ENCODE measurements around the gene MAT2B.

The MAT2B gene

DNA sequence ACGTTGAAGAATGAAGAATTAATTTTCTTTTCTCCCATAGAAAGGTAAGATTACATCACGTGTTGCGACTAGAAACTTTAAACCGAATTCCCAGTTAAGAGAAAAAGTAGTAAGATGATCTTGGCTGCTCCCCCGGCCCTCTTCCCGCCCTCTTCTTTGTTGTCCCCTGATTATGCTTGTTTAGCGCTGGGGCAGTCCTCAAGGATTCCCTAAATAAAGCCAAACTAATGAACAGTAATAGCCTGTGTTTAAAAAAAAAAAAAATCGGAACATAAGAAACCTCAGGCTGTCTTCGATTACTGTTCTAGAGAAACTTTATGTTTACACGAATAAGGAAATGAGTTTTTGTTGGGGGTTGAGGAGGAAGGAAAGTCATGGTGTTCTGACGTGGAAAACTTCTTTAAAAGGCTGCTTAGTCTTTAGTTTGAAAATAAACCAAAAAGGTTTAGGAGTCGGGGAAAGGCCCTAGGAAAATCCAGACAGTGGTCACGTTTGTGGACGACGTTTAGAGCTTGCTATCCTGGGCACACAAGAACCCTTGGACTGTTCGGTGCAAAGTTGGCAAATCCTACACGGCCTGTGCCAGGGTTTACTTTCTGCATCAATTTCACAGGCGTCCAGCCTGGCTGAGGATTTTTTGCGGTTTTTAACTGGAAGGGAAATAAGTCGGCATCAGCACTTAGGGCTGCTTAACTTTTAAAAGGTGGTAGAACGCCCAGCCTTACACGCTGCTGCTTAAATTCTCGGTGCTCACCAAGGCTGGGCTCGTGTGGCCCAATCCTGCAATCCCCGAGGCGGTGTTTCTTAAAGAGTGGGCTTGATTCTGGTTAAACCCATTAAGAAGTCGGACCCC lies 1.1 kb upstream of the MAT2B start:
- Histone ChIP-seq H3K4me1 (ENCODE audit: control insufficient read depth in 1 of 2, insufficient read depth in 2 of 2, low read length in 2 of 2) (peaks cover 9 to 24% of the 10 kb centered on the region in 2 donors), H3K27ac (ENCODE audit: low read length) (peak overlapping the region; percentile 100), H3K36me3 (ENCODE audit: control insufficient read depth in 1 of 2, insufficient read depth in 2 of 2, low read length in 2 of 2) (peaks cover 0 to 4% of the 10 kb centered on the region in 2 donors), H3K4me3 (ENCODE audit: low read depth in 1 of 2, low read length in 2 of 2) (peak overlapping the region; percentile 73 to 100), H3K27me3 (ENCODE audit: low read depth, low read length) (no peaks in the 10 kb centered on the region), H3K9me3 (ENCODE audit: control insufficient read depth in 1 of 2, low read length in 2 of 2) (no peaks in the 10 kb centered on the region)

- peaks cover 15 to 26% of the 10 kb centered on the region in 2 donors for H3K4me1 ChIP-seq (ENCODE audit: control insufficient read depth in 1 of 2, insufficient read depth in 2 of 2, low read length in 2 of 2)
- no peaks in the 10 kb centered on the region for H3K27me3 ChIP-seq (ENCODE audit: low read depth, low read length)
- peak overlapping the region; percentile 73 to 100 for H3K4me3 ChIP-seq (ENCODE audit: low read depth in 1 of 2, low read length in 2 of 2)
- no peaks in the 10 kb centered on the region for H3K9me3 ChIP-seq (ENCODE audit: control insufficient read depth in 1 of 2, low read length in 2 of 2)
- peak overlapping the region; percentile 100 for H3K27ac ChIP-seq (ENCODE audit: low read length)
- peaks cover 0 to 4% of the 10 kb centered on the region in 2 donors for H3K36me3 ChIP-seq (ENCODE audit: control insufficient read depth in 1 of 2, insufficient read depth in 2 of 2, low read length in 2 of 2)
Measured at GRCh38 chr5:163505049-163505367, 411 bp upstream of the MAT2B start.

- Histone ChIP-seq H3K27ac (ENCODE audit: low read length) (peak overlapping the region; percentile 100), H3K4me1 (ENCODE audit: control insufficient read depth in 1 of 2, insufficient read depth in 2 of 2, low read length in 2 of 2) (peaks cover 15 to 26% of the 10 kb centered on the region in 2 donors), H3K27me3 (ENCODE audit: low read depth, low read length) (no peaks in the 10 kb centered on the region)
Measured at GRCh38 chr5:163506095-163506457, 657 bp downstream of the MAT2B start.

DNA sequence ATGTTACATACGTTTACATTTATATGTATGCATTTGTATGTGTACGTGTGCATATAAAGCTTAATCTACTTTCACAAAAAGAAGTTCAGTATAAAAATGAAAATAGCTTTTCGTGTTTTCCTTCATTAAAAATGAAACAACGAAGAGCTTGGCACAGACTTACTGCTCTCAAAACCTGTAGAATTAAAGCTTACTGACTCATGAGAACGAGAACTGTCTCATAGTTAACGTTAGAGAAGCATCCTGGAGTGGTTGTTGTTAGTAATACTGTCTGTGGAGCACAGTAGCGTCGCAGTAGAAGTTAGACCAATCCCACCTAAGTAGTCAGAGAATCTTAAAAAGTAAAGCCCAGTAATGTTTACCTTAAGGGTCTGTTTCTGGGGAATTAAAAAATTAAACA lies 1.3 kb downstream of the MAT2B start:
- Histone ChIP-seq H3K4me3 (ENCODE audit: low read depth in 1 of 2, low read length in 2 of 2) (peak overlapping the region; percentile 73 to 100), H3K27me3 (ENCODE audit: low read depth, low read length) (no peaks in the 10 kb centered on the region), H3K27ac (ENCODE audit: low read length) (peak overlapping the region; percentile 100), H3K4me1 (ENCODE audit: control insufficient read depth in 1 of 2, insufficient read depth in 2 of 2, low read length in 2 of 2) (peaks cover 15 to 26% of the 10 kb centered on the region in 2 donors), H3K9me3 (ENCODE audit: control insufficient read depth in 1 of 2, low read length in 2 of 2) (no peaks in the 10 kb centered on the region), H3K36me3 (ENCODE audit: control insufficient read depth in 1 of 2, insufficient read depth in 2 of 2, low read length in 2 of 2) (peaks cover 0 to 4% of the 10 kb centered on the region in 2 donors)

More at GRCh38 chr5:163506095-163506457, 657 bp downstream of the MAT2B start:
- Histone ChIP-seq H3K4me3 (ENCODE audit: low read depth in 1 of 2, low read length in 2 of 2) (peak overlapping the region; percentile 73 to 100), H3K9me3 (ENCODE audit: control insufficient read depth in 1 of 2, low read length in 2 of 2) (no peaks in the 10 kb centered on the region), H3K36me3 (ENCODE audit: control insufficient read depth in 1 of 2, insufficient read depth in 2 of 2, low read length in 2 of 2) (peaks cover 0 to 4% of the 10 kb centered on the region in 2 donors)

GRCh38 chr5:163508753-163509152 lies 3.3 kb downstream of the MAT2B start:
- Histone ChIP-seq H3K4me1 (ENCODE audit: control insufficient read depth in 1 of 2, insufficient read depth in 2 of 2, low read length in 2 of 2) (peaks cover 15 to 34% of the 10 kb centered on the region in 2 donors), H3K27me3 (ENCODE audit: low read depth, low read length) (no peaks in the 10 kb centered on the region), H3K9me3 (ENCODE audit: control insufficient read depth in 1 of 2, low read length in 2 of 2) (no peaks in the 10 kb centered on the region), H3K36me3 (ENCODE audit: control insufficient read depth in 1 of 2, insufficient read depth in 2 of 2, low read length in 2 of 2) (peaks cover 10 to 14% of the 10 kb centered on the region in 2 donors), H3K4me3 (ENCODE audit: low read depth in 1 of 2, low read length in 2 of 2) (peak overlapping the region; percentile 36 to 45), H3K27ac (ENCODE audit: low read length) (peak overlapping the region; percentile 100)

GRCh38 chr5:163509291-163509951 lies 4.0 kb downstream of the MAT2B start:
- H3K27me3 ChIP-seq (ENCODE audit: low read depth, low read length), result no peaks in the 10 kb centered on the region
- peak overlapping the region; percentile 36 to 45 for H3K4me3 ChIP-seq (ENCODE audit: low read depth in 1 of 2, low read length in 2 of 2)
- H3K27ac ChIP-seq (ENCODE audit: low read length), result peak overlapping the region; percentile 100
- peaks cover 15 to 34% of the 10 kb centered on the region in 2 donors for H3K4me1 ChIP-seq (ENCODE audit: control insufficient read depth in 1 of 2, insufficient read depth in 2 of 2, low read length in 2 of 2)
- no peaks in the 10 kb centered on the region for H3K9me3 ChIP-seq (ENCODE audit: control insufficient read depth in 1 of 2, low read length in 2 of 2)
- peaks cover 11 to 17% of the 10 kb centered on the region in 2 donors for H3K36me3 ChIP-seq (ENCODE audit: control insufficient read depth in 1 of 2, insufficient read depth in 2 of 2, low read length in 2 of 2)

- Histone ChIP-seq H3K9me3 (ENCODE audit: control insufficient read depth in 1 of 2, low read length in 2 of 2) (no peaks in the 10 kb centered on the region), H3K4me1 (ENCODE audit: control insufficient read depth in 1 of 2, insufficient read depth in 2 of 2, low read length in 2 of 2) (peaks cover 15 to 32% of the 10 kb centered on the region in 2 donors), H3K36me3 (ENCODE audit: control insufficient read depth in 1 of 2, insufficient read depth in 2 of 2, low read length in 2 of 2) (peaks cover 32 to 36% of the 10 kb centered on the region in 2 donors), H3K27me3 (ENCODE audit: low read depth, low read length) (no peaks in the 10 kb centered on the region), H3K4me3 (ENCODE audit: low read depth in 1 of 2, low read length in 2 of 2) (no peak overlapping the region), H3K27ac (ENCODE audit: low read length) (no peak overlapping the region)
Measured at GRCh38 chr5:163512526-163512925, 7.1 kb downstream of the MAT2B start.

DNA sequence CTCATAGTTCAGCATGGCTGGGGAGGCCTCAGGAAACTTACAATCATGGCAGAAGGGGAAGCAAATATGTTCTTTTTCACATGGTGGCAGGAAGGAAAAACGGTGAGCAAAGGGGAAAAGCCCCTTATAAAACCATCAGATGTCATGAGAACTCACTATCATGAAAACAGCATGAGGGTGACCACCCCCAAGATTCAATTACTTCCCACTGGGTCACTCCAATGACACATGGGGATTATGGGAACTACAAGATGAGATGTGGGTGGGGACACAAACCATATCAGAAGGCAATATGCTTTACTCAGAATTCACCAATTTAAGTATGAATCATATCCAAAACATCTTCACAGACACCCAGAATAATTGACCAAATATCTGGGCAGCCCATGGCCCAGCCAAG lies 19.7 kb downstream of the MAT2B start:
- H3K27me3 ChIP-seq (ENCODE audit: low read depth, low read length), result no peaks in the 10 kb centered on the region
- no peaks in the 10 kb centered on the region for H3K9me3 ChIP-seq (ENCODE audit: control insufficient read depth in 1 of 2, low read length in 2 of 2)
- H3K36me3 ChIP-seq (ENCODE audit: control insufficient read depth in 1 of 2, insufficient read depth in 2 of 2, low read length in 2 of 2), result peaks cover 4 to 7% of the 10 kb centered on the region in 2 donors
- H3K27ac ChIP-seq (ENCODE audit: low read length), result no peak overlapping the region
- H3K4me1 ChIP-seq (ENCODE audit: control insufficient read depth in 1 of 2, insufficient read depth in 2 of 2, low read length in 2 of 2), result no peaks in the 10 kb centered on the region
- no peak overlapping the region for H3K4me3 ChIP-seq (ENCODE audit: low read depth in 1 of 2, low read length in 2 of 2)

DNA sequence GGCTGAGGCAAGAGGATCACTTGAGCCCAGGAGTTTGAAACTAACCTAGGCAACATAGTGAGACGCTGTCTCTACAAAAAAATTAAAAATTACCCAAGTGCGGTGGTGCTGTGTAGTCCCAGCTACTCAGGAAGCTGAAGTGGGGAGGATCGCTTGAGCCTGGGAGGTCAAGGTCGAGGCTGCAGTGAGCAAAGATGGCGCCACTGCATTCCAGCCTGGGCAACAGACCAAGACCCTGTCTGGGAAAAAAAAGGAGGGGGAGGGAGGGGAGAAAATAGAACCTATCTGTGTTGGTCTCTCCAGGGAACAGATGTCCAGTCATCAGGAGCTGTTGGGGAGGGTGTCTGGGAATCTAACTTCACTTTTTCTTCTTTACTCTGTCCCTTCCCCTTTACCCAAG lies 24.3 kb downstream of the MAT2B start:
- Histone ChIP-seq H3K36me3 (ENCODE audit: control insufficient read depth in 1 of 2, insufficient read depth in 2 of 2, low read length in 2 of 2) (no peaks in the 10 kb centered on the region), H3K9me3 (ENCODE audit: control insufficient read depth in 1 of 2, low read length in 2 of 2) (no peaks in the 10 kb centered on the region), H3K27me3 (ENCODE audit: low read depth, low read length) (no peaks in the 10 kb centered on the region), H3K27ac (ENCODE audit: low read length) (no peak overlapping the region), H3K4me1 (ENCODE audit: control insufficient read depth in 1 of 2, insufficient read depth in 2 of 2, low read length in 2 of 2) (no peaks in the 10 kb centered on the region), H3K4me3 (ENCODE audit: low read depth in 1 of 2, low read length in 2 of 2) (no peak overlapping the region)

- H3K9me3 ChIP-seq (ENCODE audit: control insufficient read depth in 1 of 2, low read length in 2 of 2), result no peaks in the 10 kb centered on the region
- no peaks in the 10 kb centered on the region for H3K36me3 ChIP-seq (ENCODE audit: control insufficient read depth in 1 of 2, insufficient read depth in 2 of 2, low read length in 2 of 2)
- no peaks in the 10 kb centered on the region for H3K4me1 ChIP-seq (ENCODE audit: control insufficient read depth in 1 of 2, insufficient read depth in 2 of 2, low read length in 2 of 2)
- H3K27me3 ChIP-seq (ENCODE audit: low read depth, low read length), result no peaks in the 10 kb centered on the region
- no peak overlapping the region for H3K27ac ChIP-seq (ENCODE audit: low read length)
- no peak overlapping the region for H3K4me3 ChIP-seq (ENCODE audit: low read depth in 1 of 2, low read length in 2 of 2)
Measured at GRCh38 chr5:163531272-163531671, 25.9 kb downstream of the MAT2B start.

DNA sequence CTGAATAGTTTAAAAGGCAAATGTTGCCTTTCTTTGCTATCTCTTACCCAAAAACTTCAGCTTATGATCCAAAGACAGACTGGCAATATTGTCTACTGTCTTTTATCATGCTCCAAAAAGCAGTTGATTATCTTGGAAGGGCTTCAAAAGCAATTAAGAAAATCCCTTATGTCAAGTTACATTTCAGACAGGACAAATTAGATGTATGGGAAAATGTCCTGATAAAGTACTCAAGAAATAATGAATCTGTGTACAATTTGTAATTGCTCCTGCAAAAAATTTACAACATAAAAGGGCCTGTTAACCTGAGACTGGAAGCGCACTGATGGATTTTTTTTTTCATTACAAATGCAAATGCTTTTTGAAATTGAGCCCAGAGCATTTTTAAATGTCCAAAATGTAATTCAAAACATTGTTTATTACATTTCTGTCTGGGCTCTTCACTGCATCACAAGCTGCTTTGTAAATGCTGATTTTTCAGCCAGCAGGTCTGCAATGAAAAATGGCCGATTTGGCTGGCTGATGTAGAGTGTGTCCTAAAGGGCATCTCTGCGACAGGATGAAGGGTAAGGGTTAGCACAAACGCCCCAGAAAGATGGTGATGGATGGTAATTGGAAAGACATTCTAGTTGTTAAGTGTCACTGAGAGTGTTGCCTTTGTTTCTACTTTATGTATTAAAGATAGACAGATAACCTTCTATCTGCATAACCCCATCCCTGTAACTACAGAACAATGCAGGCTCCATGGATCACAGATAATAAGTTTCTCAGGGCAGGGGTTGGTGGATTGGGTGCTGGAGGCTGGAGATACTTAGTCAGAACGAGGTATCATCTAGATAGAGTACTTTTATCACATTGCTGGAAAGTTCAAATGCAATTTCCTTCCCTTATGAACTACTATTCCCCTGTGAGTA lies 27.0 kb downstream of the MAT2B start:
- no peaks in the 10 kb centered on the region for H3K4me1 ChIP-seq (ENCODE audit: control insufficient read depth in 1 of 2, insufficient read depth in 2 of 2, low read length in 2 of 2)
- H3K36me3 ChIP-seq (ENCODE audit: control insufficient read depth in 1 of 2, insufficient read depth in 2 of 2, low read length in 2 of 2), result no peaks in the 10 kb centered on the region
- H3K4me3 ChIP-seq (ENCODE audit: low read depth in 1 of 2, low read length in 2 of 2), result no peak overlapping the region
- no peaks in the 10 kb centered on the region for H3K9me3 ChIP-seq (ENCODE audit: control insufficient read depth in 1 of 2, low read length in 2 of 2)
- H3K27me3 ChIP-seq (ENCODE audit: low read depth, low read length), result no peaks in the 10 kb centered on the region
- no peak overlapping the region for H3K27ac ChIP-seq (ENCODE audit: low read length)
